Activated naive CD8-positive, alpha-beta T cell treated with anti-CD3 and anti-CD28 coated beads, Interleukin-2, amount 10 ng/mL, durations not matched to agents 7 days and 5 days (primary cell): ENCODE data around the gene SH3GLB1. TPM values are rescaled to one million over a fixed set of nuclear protein-coding genes. Genes with fewer than 3 reads are reported as not detected.
"Not testable (repeated sequence)": the region's sequence is repeated elsewhere in the genome, so short reads cannot be mapped to it uniquely, and the experiment has no call there.

Experiments
- ATAC-seq: fragments of 150-1000 bp; cut with Tn5 transposase; one replicate; pipeline ENCODE4 v1.10.0; 2021; ENCODE audit warnings: low read depth, moderate library complexity
- POLR2A ChIA-PET: fragments of 350-600 bp; sonication (Branson Sonifier 250); formaldehyde crosslinking; loops from one replicate; lab custom pipeline; 2021; ENCODE audit warnings: antibody characterized with exemption; lab: Charles Lee
- DNase-seq: peaks from one replicate; pipeline ENCODE4 v3.0.0; 2021
- H3K27ac Mint-ChIP-seq: one replicate; pipeline ENCODE4 v1.8.0; 2022; ENCODE audit warnings: mild to moderate bottlenecking, mixed read lengths
- H3K27me3 Mint-ChIP-seq: one replicate; pipeline ENCODE4 v1.8.0; 2022; ENCODE audit warnings: mild to moderate bottlenecking, moderate library complexity, mixed read lengths
- H3K36me3 Mint-ChIP-seq: one replicate; pipeline ENCODE4 v1.8.0; 2021; ENCODE audit warnings: mild to moderate bottlenecking, mixed read lengths
- H3K4me1 Mint-ChIP-seq: one replicate; pipeline ENCODE4 v1.8.0; 2021; ENCODE audit warnings: mixed read lengths
- H3K4me3 Mint-ChIP-seq: one replicate; pipeline ENCODE4 v1.8.0; 2022; ENCODE audit warnings: mild to moderate bottlenecking, moderate library complexity, mixed read lengths
- H3K9me3 Mint-ChIP-seq: one replicate; pipeline ENCODE4 v1.8.0; 2021; ENCODE audit warnings: mixed read lengths
- total RNA-seq, 2 experiments: library from RNA; stranded (reverse); gene quantifications; one replicate each; pipeline ENCODE4 v1.2.3, GENCODE V29; 2021

The SH3GLB1 gene
- total RNA-seq, result 10 to 100 TPM; 62.4 to 71.0 TPM

DNA sequence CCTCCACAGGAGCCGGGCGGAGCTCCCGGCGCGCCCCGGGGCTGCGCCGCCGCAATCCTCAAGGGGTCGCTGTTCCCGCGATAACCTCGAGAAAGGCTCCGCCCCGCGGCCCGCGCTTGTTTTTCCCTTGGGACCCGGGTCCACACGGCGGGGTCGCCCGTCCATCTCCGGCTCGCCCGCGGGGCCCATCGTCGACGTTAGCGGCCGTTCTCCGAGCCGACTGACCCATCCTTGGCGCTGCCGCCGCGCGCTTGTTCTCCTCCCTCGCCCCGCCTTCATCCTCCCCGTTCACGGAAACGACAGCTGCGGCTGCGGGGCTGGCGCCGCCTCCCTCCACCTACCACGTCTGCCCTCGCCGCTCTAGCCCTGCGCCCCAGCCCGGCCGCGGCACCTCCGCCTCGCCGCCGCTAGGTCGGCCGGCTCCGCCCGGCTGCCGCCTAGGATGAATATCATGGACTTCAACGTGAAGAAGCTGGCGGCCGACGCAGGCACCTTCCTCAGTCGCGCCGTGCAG is at the start of gene SH3GLB1:
TSS of gene SH3GLB1 (plus strand) at position 119 of the 514 bp plus-strand sequence. CDS start at position 443, 324 bp downstream.
- ATAC-seq (peak; percentile 92), DNase-seq (peak; percentile 93)
- POLR2A ChIA-PET, result interaction anchor here (0.9 to 2.8 kb wide), 18 partner anchors 10 to 1428 kb away, joined by 3 to 32 read pairs (median 4); partner anchors contain the start of genes BCL10, HS2ST1, LMO4 and ODF2L
- H3K27me3 Mint-ChIP-seq, result no peaks in the 10 kb centered on the region
- peaks cover 4% of the 10 kb centered on the region for H3K36me3 Mint-ChIP-seq
- H3K4me3 Mint-ChIP-seq, result peak within 1 kb of the TSS; percentile 96
- no peaks in the 10 kb centered on the region for H3K9me3 Mint-ChIP-seq
- H3K27ac Mint-ChIP-seq, result peak within 1 kb of the TSS; percentile 97
- H3K4me1 Mint-ChIP-seq, result peaks cover 25% of the 10 kb centered on the region

DNA sequence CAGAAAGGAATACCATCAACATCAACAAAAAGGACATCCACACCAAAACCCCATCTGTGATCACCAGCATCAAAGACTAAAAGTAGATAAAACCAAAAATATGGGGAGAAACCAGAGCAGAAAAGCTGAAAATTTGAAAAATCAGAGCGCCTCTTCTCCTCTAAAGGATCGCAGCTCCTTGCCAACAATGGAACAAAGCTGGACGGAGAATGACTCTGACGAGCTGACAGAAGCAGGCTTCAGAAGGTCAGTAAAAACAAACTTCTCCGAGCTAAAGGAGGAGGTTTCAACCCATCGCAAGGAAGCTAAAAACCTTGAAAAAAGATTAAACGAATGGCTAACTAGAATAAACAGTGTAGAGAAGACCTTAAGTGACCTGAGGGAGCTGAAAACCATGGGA is 46.0 kb upstream of the SH3GLB1 start:
- DNase-seq, POLR2A ChIA-PET, H3K4me1 Mint-ChIP-seq, ATAC-seq, H3K4me3 Mint-ChIP-seq, H3K9me3 Mint-ChIP-seq, H3K27ac Mint-ChIP-seq, H3K36me3 Mint-ChIP-seq, H3K27me3 Mint-ChIP-seq: not testable (repeated sequence)

DNA sequence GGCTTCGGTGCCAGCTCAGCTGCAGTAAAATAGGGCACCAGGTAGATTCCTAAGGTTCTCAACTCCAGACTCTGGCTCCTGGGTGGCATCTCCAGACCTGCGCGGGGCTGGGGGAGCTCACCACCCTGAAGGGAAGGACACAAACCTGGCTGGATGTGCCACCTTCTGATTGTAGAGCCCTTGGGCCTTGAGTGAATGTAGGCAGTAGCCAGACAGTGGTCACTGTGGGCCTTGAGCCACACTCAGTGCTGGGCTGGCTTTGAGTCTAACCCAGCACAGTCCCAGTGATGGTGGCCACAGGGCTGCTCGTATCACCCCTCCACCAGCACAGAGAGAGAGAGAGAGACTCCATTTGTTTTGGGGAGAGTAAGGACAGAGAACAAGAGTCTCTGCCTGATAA is 38.0 kb upstream of the SH3GLB1 start:
- no peaks in the 10 kb centered on the region for H3K4me1 Mint-ChIP-seq
- ATAC-seq (no peak), DNase-seq (no peak)
- peaks cover 2% of the 10 kb centered on the region for H3K9me3 Mint-ChIP-seq
- H3K27ac Mint-ChIP-seq, result no peak overlapping the region
- H3K4me3 Mint-ChIP-seq, result no peak overlapping the region
- no peaks in the 10 kb centered on the region for H3K36me3 Mint-ChIP-seq
- POLR2A ChIA-PET, result no interaction called here
- no peaks in the 10 kb centered on the region for H3K27me3 Mint-ChIP-seq

GRCh38 chr1:86687595-86687994 is 16.8 kb upstream of the SH3GLB1 start:
- Mint-ChIP-seq H3K27ac (no peak overlapping the region), H3K4me1 (no peaks in the 10 kb centered on the region), H3K36me3 (no peaks in the 10 kb centered on the region), H3K27me3 (peaks cover 3% of the 10 kb centered on the region), H3K9me3 (no peaks in the 10 kb centered on the region), H3K4me3 (no peak overlapping the region)
- POLR2A ChIA-PET, result no interaction called here
- no peak for DNase-seq
- no peak for ATAC-seq

GRCh38 chr1:86692641-86693040 is 11.7 kb upstream of the SH3GLB1 start:
- Mint-ChIP-seq H3K27ac (no peak overlapping the region), H3K4me3 (no peak overlapping the region), H3K9me3 (no peaks in the 10 kb centered on the region), H3K36me3 (no peaks in the 10 kb centered on the region), H3K27me3 (peaks cover 8% of the 10 kb centered on the region), H3K4me1 (no peaks in the 10 kb centered on the region)
- ATAC-seq (no peak), DNase-seq (no peak)
- POLR2A ChIA-PET, result no interaction called here

DNA sequence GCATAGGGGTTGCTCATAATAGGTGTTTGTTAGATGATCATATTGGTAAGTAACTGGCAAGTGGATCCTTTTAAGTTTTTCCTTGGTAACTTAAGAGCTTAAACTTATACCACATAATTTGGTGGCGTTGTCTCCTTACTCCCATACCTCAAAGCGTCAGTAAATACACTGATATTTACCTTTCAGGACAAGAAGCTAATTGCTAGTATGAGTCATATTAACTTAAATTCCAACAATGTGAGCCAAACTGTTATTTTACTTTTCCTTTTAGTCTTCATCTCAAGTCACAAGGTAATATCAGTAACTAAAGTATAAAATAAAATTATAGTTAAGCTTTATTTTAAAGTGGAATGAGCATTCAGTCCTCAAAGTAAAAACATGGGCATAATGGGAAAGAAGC is 9.0 kb upstream of the SH3GLB1 start:
- POLR2A ChIA-PET, result no interaction called here
- no peaks in the 10 kb centered on the region for H3K36me3 Mint-ChIP-seq
- no peak for ATAC-seq
- peaks cover 2% of the 10 kb centered on the region for H3K4me1 Mint-ChIP-seq
- no peak overlapping the region for H3K27ac Mint-ChIP-seq
- H3K4me3 Mint-ChIP-seq, result no peak overlapping the region
- peaks cover 8% of the 10 kb centered on the region for H3K27me3 Mint-ChIP-seq
- H3K9me3 Mint-ChIP-seq, result no peaks in the 10 kb centered on the region
- DNase-seq, result no peak

GRCh38 chr1:86696522-86696921 is 7.9 kb upstream of the SH3GLB1 start:
- H3K9me3 Mint-ChIP-seq, result no peaks in the 10 kb centered on the region
- H3K27me3 Mint-ChIP-seq, result peaks cover 8% of the 10 kb centered on the region
- ATAC-seq (no peak), DNase-seq (no peak)
- no peak overlapping the region for H3K4me3 Mint-ChIP-seq
- H3K4me1 Mint-ChIP-seq, result peaks cover 2% of the 10 kb centered on the region
- no peak overlapping the region for H3K27ac Mint-ChIP-seq
- no peaks in the 10 kb centered on the region for H3K36me3 Mint-ChIP-seq
- POLR2A ChIA-PET, result no interaction called here

DNA sequence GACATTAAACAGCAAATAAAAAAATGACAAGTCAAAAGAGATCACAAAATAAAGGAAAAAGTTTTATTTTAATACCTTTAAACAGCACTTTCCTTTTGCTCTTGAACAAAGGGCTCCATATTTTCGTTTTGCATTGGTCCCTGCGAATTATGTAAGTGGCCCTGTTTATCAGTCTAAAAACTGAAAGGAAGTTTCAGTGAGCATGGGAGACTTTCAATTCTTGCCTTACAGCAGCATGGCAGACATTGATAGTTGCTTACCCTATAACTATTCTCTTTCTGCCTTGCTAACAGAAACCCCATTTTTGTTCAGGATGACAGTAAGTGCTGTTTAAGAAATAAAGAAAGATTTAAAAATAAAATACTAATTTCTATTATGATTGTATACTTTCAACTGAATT is 5.2 kb upstream of the SH3GLB1 start:
- POLR2A ChIA-PET, result no interaction called here
- Mint-ChIP-seq H3K9me3 (no peaks in the 10 kb centered on the region), H3K27me3 (peaks cover 4% of the 10 kb centered on the region), H3K27ac (no peak overlapping the region), H3K4me3 (no peak overlapping the region), H3K36me3 (peaks cover 1% of the 10 kb centered on the region), H3K4me1 (peaks cover 8% of the 10 kb centered on the region)
- ATAC-seq (no peak), DNase-seq (no peak)

- ATAC-seq (no peak), DNase-seq (no peak)
- H3K4me1 Mint-ChIP-seq, result peaks cover 13% of the 10 kb centered on the region
- H3K4me3 Mint-ChIP-seq, result no peak overlapping the region
- no peak overlapping the region for H3K27ac Mint-ChIP-seq
- no peaks in the 10 kb centered on the region for H3K27me3 Mint-ChIP-seq
- peaks cover 1% of the 10 kb centered on the region for H3K36me3 Mint-ChIP-seq
- POLR2A ChIA-PET, result no interaction called here
- no peaks in the 10 kb centered on the region for H3K9me3 Mint-ChIP-seq
These were observed 2.6 kb upstream of the SH3GLB1 start for GRCh38 chr1:86701731-86702130.

DNA sequence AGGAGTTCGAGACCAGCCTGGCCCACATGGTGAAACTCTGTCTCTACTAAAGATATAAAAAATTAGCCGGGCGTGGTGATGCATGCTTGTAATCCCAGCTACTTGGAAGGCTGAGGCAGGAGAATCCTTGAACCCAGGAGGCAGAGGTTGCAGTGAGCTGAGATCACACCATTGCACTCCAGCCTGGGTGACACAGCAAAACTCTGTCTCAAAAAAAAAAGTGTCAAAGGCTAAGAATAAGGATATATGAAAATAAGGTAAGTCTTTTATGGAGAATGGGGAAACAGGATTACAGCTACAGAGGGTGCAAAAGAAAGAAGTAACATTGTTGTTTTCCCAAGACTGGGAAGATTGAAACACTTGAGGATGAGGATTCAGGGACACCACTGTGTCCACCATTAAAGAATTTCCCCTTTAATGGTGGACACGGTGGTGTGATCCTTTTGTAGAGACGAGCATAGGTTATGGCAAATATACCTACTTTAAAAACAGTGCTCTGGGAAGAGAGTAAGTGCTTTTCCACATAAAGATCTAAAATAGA is 1.4 kb upstream of the SH3GLB1 start:
- Mint-ChIP-seq H3K27ac (peak overlapping the region; percentile 97), H3K4me3 (peak overlapping the region; percentile 90), H3K4me1 (peaks cover 19% of the 10 kb centered on the region)
- H3K9me3 Mint-ChIP-seq, ATAC-seq, H3K36me3 Mint-ChIP-seq, DNase-seq, H3K27me3 Mint-ChIP-seq: not testable (repeated sequence)
- POLR2A ChIA-PET, result interaction anchor here (0.7 to 2.8 kb wide), 5 partner anchors 12 to 342 kb away, joined by 3 to 32 read pairs (median 14); partner anchors contain the start of gene ODF2L

DNA sequence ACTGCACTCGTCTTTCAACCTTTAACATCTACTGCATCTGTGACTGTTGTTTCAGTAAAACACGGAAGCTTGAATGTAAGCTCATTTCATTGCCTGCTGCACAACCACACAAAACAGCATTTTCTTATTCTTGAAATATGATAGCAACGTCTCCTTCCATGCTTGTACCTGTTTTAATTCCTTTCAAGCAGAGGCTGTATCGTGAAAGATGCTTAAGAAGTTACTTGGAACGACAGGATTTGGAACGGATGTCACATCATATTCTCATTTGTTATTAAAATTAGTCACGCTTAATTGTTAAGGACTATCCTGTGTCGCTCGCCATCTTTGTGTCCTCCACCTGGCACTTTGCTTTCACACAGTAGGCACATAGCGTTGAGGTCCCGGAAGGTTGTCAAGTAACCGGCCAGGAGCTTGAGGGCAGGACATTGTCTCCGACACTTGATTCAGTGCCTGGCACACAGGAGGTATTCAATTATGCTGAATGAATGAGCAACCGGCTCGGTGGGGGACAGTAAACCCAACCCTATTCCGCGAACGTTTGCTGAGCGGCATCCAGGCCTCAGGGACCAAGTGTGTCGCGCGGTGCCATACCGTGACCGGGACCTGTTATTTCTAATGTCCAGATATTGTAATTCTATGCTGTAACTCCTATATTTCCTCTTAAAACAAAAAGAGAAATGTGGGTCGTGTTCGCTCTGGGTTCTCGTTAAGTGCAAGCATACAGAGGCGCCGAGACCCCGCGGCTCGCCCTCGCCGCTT is 499 bp upstream of the SH3GLB1 start:
- Mint-ChIP-seq H3K9me3 (no peaks in the 10 kb centered on the region), H3K36me3 (peaks cover 4% of the 10 kb centered on the region), H3K4me1 (peaks cover 19% of the 10 kb centered on the region), H3K27ac (peak overlapping the region; percentile 97), H3K27me3 (no peaks in the 10 kb centered on the region), H3K4me3 (peak overlapping the region; percentile 90)
- POLR2A ChIA-PET, result interaction anchor here (0.7 to 2.8 kb wide), 19 partner anchors 11 to 1427 kb away, joined by 3 to 32 read pairs (median 4); partner anchors contain the start of genes BCL10, HS2ST1, ODF2L and SELENOF
- ATAC-seq (peak; percentile 41), DNase-seq (peak; percentile 69)

GRCh38 chr1:86704972-86705664 is 742 bp downstream of the SH3GLB1 start:
- Mint-ChIP-seq H3K4me1 (peaks cover 27% of the 10 kb centered on the region), H3K4me3 (peak overlapping the region; percentile 96), H3K36me3 (peaks cover 6% of the 10 kb centered on the region), H3K27ac (peak overlapping the region; percentile 97), H3K9me3 (no peaks in the 10 kb centered on the region), H3K27me3 (no peaks in the 10 kb centered on the region)
- no peak for DNase-seq
- peak; percentile 13 for ATAC-seq
- POLR2A ChIA-PET, result interaction anchor here (0.9 to 2.8 kb wide), 15 partner anchors 10 to 1429 kb away, joined by 3 to 32 read pairs (median 6); partner anchors contain the start of genes BCL10, HS2ST1, LMO4 and ODF2L

DNA sequence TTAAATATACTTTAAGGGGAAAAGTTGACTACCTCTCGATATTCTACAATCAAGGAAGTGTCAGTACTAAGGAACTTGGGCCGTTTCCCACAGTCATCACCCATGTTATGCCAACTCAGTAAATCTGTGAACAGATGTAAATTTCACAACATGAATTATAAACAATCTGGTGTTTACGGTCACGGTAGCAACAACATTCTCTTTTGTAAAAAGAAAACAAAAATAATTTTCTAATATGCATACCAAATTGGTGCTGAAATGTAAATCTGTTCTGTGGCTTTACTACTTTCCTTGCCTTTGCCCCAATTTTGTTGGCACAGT is 1.2 kb downstream of the SH3GLB1 start:
- H3K9me3 Mint-ChIP-seq, result no peaks in the 10 kb centered on the region
- DNase-seq, result no peak
- H3K4me3 Mint-ChIP-seq, result peak overlapping the region; percentile 96
- POLR2A ChIA-PET, result interaction anchor here (1.1 to 2.8 kb wide), 11 partner anchors 9 to 629 kb away, joined by 4 to 32 read pairs (median 6); partner anchors contain the start of genes HS2ST1, LMO4, ODF2L and SELENOF
- H3K27me3 Mint-ChIP-seq, result no peaks in the 10 kb centered on the region
- no peak for ATAC-seq
- H3K36me3 Mint-ChIP-seq, result peaks cover 9% of the 10 kb centered on the region
- H3K27ac Mint-ChIP-seq, result peak overlapping the region; percentile 95
- peaks cover 25% of the 10 kb centered on the region for H3K4me1 Mint-ChIP-seq
